ENCODE data around the gene CTNNBL1. TPM values are rescaled to one million over a fixed set of nuclear protein-coding genes. Genes with fewer than 3 reads are reported as not detected.

CTNNBL1 gene
- total RNA-seq, 1 donor, result 19.5 TPM

GRCh38 chr20:37807471-37808232 is 113.8 kb downstream of the CTNNBL1 start:
- Histone ChIP-seq H3K27ac (ENCODE audit: low read depth, low read length) (no peak overlapping the region), H3K36me3 (ENCODE audit: insufficient read depth, low read length) (no peaks in the 10 kb centered on the region), H3K4me3 (ENCODE audit: insufficient read depth, low read length) (no peak overlapping the region), H3K79me2 (ENCODE audit: insufficient read depth, low read length) (no peaks in the 10 kb centered on the region), H3K27me3 (ENCODE audit: insufficient read depth, low read length) (no peaks in the 10 kb centered on the region), H4K20me1 (ENCODE audit: insufficient read depth, low read length) (peaks cover 5% of the 10 kb centered on the region), H3K4me2 (ENCODE audit: insufficient read depth, low read length) (no peak overlapping the region), H3K9me3 (ENCODE audit: low read depth, low read length) (no peaks in the 10 kb centered on the region), H3K4me1 (ENCODE audit: insufficient read depth, low read length) (no peaks in the 10 kb centered on the region), H2AFZ (ENCODE audit: low read length) (no peak overlapping the region)
- no peak for DNase-seq (ENCODE audit: insufficient read length, low spot score, missing footprints)
- no peak for TF ChIP-seq CTCF (IDR thresholded peaks at IDR 0.05; ENCODE audit: extremely low read depth, low read depth, low read length)

GRCh38 chr20:37808233-37809070 is 114.6 kb downstream of the CTNNBL1 start:
- Histone ChIP-seq H2AFZ (ENCODE audit: low read length) (no peak overlapping the region), H3K4me3 (ENCODE audit: insufficient read depth, low read length) (no peak overlapping the region), H3K27me3 (ENCODE audit: insufficient read depth, low read length) (no peaks in the 10 kb centered on the region), H3K4me2 (ENCODE audit: insufficient read depth, low read length) (no peak overlapping the region), H3K36me3 (ENCODE audit: insufficient read depth, low read length) (no peaks in the 10 kb centered on the region), H3K79me2 (ENCODE audit: insufficient read depth, low read length) (no peaks in the 10 kb centered on the region), H4K20me1 (ENCODE audit: insufficient read depth, low read length) (peaks cover 5% of the 10 kb centered on the region), H3K27ac (ENCODE audit: low read depth, low read length) (no peak overlapping the region), H3K4me1 (ENCODE audit: insufficient read depth, low read length) (no peaks in the 10 kb centered on the region), H3K9me3 (ENCODE audit: low read depth, low read length) (no peaks in the 10 kb centered on the region)
- TF ChIP-seq CTCF (IDR thresholded peaks at IDR 0.05; ENCODE audit: extremely low read depth, low read depth, low read length), result no peak
- no peak for DNase-seq (ENCODE audit: insufficient read length, low spot score, missing footprints)

- Histone ChIP-seq H2AFZ (ENCODE audit: low read length) (no peak overlapping the region), H3K27ac (ENCODE audit: low read depth, low read length) (no peak overlapping the region)
Measured at GRCh38 chr20:37810027-37810426, 116.2 kb downstream of the CTNNBL1 start.

More at GRCh38 chr20:37810027-37810426, 116.2 kb downstream of the CTNNBL1 start:
- H3K4me2 ChIP-seq (ENCODE audit: insufficient read depth, low read length), result no peak overlapping the region
- no peak for TF ChIP-seq CTCF (IDR thresholded peaks at IDR 0.05; ENCODE audit: extremely low read depth, low read depth, low read length)
- H3K4me3 ChIP-seq (ENCODE audit: insufficient read depth, low read length), result no peak overlapping the region
- no peaks in the 10 kb centered on the region for H3K4me1 ChIP-seq (ENCODE audit: insufficient read depth, low read length)
- no peaks in the 10 kb centered on the region for H3K9me3 ChIP-seq (ENCODE audit: low read depth, low read length)
- H3K36me3 ChIP-seq (ENCODE audit: insufficient read depth, low read length), result no peaks in the 10 kb centered on the region
- no peaks in the 10 kb centered on the region for H3K79me2 ChIP-seq (ENCODE audit: insufficient read depth, low read length)
- H4K20me1 ChIP-seq (ENCODE audit: insufficient read depth, low read length), result peaks cover 7% of the 10 kb centered on the region
- no peaks in the 10 kb centered on the region for H3K27me3 ChIP-seq (ENCODE audit: insufficient read depth, low read length)
- no peak for DNase-seq (ENCODE audit: insufficient read length, low spot score, missing footprints)

Data from osteoblast (primary cell).